Vagina (tissue), 2 donors: ENCODE results near the gene PRSS22. TPM values are rescaled to one million over a fixed set of nuclear protein-coding genes. Genes with fewer than 3 reads are reported as not detected.

Experiments
- DNase-seq, 2 donors: peaks; one replicate each; pipeline ENCODE4 v3.0.0-alpha.2; 2017; ENCODE audit errors: extremely low spot score in 2 of 2
- H3K27ac ChIP-seq: fragments of 200-600 bp; sonication (generic); one replicate; pipeline ENCODE4 v1.5.1; 2019
- H3K27me3 ChIP-seq: fragments of 200-600 bp; sonication (generic); one replicate; pipeline ENCODE4 v1.5.1; 2019
- H3K36me3 ChIP-seq, 2 donors: fragments of 200-600 bp; sonication (generic); one replicate each; pipeline ENCODE4 v1.5.1; 2017 to 2019
- H3K4me1 ChIP-seq: fragments of 200-600 bp; sonication (generic); one replicate; pipeline ENCODE4 v1.5.1; 2019
- H3K4me3 ChIP-seq, 2 donors: fragments of 200-600 bp; sonication (generic); 1 replicate in 1 of 2; 2 replicates in 1 of 2; pipeline ENCODE4 v1.5.1; 2016 to 2019
- H3K9me3 ChIP-seq: fragments of 200-600 bp; sonication (generic); one replicate; pipeline ENCODE4 v1.5.1; 2019
- CTCF ChIP-seq, 3 experiments: fragments of 450-650 bp in 2 of 3; fragments of 200-600 bp in 1 of 3; sonication (generic) in 1 of 3; IDR thresholded peaks; one replicate each; pipeline ENCODE4 v1.5.1; 2017 to 2019; ENCODE audit warnings: antibody characterized with exemption in 3 of 3, mild to moderate bottlenecking in 2 of 3, moderate library complexity in 2 of 3
- POLR2A ChIP-seq, 2 donors: fragments of 450-650 bp; IDR thresholded peaks; one replicate each; pipeline ENCODE4 v1.6.1; 2017; ENCODE audit warnings: antibody characterized with exemption in 2 of 2, mild to moderate bottlenecking in 2 of 2, moderate library complexity in 2 of 2
- POLR2AphosphoS5 ChIP-seq, 2 donors: sonication (generic); formaldehyde crosslinking; IDR thresholded peaks; one replicate each; pipeline ENCODE4 v1.9.0; 2017; ENCODE audit warnings: antibody characterized with exemption in 2 of 2, mild to moderate bottlenecking in 2 of 2, low read depth in 1 of 2; ENCODE audit not compliant: insufficient read depth in 1 of 2
- intact Hi-C: fragments of 100-400 bp; cut with DNase I; formaldehyde crosslinking; loops from one replicate; pipeline ENCODE4 v1.15.1; 2023
- total RNA-seq: library from RNA; depleted of rRNA; stranded (reverse); fragments of >200 nt; gene quantifications from one replicate; pipeline ENCODE4 v1.2.3, GENCODE V29; 2016

The PRSS22 gene
- total RNA-seq, 1 donor from 2014 or later, result 38.8 TPM

- no peak overlapping the region for H3K4me3 ChIP-seq
- no peaks in the 10 kb centered on the region for H3K9me3 ChIP-seq
- no peak for TF ChIP-seq POLR2A (IDR thresholded peaks at IDR 0.05)
- no peak for TF ChIP-seq POLR2AphosphoS5 (IDR thresholded peaks at IDR 0.05; ENCODE audit: insufficient read depth in 1 of 2, low read depth in 1 of 2)
- TF ChIP-seq CTCF (IDR thresholded peaks at IDR 0.05), result no peak
- no peaks in the 10 kb centered on the region for H3K36me3 ChIP-seq
- H3K27ac ChIP-seq, result no peak overlapping the region
- peaks cover 23% of the 10 kb centered on the region for H3K4me1 ChIP-seq
- no peak for DNase-seq
- no peaks in the 10 kb centered on the region for H3K27me3 ChIP-seq
- intact Hi-C loops, result loop anchor here (10.0 kb wide), 1 partner anchor 645 kb away; no protein-coding TSS in a partner anchor
Observed at GRCh38 chr16:2839650-2840450, 18.1 kb downstream of the PRSS22 start.

- no peak for DNase-seq
- no peaks in the 10 kb centered on the region for H3K27me3 ChIP-seq
Observed at GRCh38 chr16:2838928-2839327, 19.0 kb downstream of the PRSS22 start.

GRCh38 chr16:2836646-2837508 is 21.1 kb downstream of the PRSS22 start:
- intact Hi-C loops, result loop anchor here (10.0 kb wide), 1 partner anchor 648 kb away; no protein-coding TSS in a partner anchor
- H3K27me3 ChIP-seq, result no peaks in the 10 kb centered on the region

More at GRCh38 chr16:2838928-2839327, 19.0 kb downstream of the PRSS22 start:
- H3K4me3 ChIP-seq, result no peak overlapping the region
- H3K9me3 ChIP-seq, result no peaks in the 10 kb centered on the region
- intact Hi-C loops, result loop anchor here (10.0 kb wide), 1 partner anchor 646 kb away; no protein-coding TSS in a partner anchor
- no peaks in the 10 kb centered on the region for H3K36me3 ChIP-seq
- H3K4me1 ChIP-seq, result peaks cover 23% of the 10 kb centered on the region
- no peak overlapping the region for H3K27ac ChIP-seq
- TF ChIP-seq CTCF (IDR thresholded peaks at IDR 0.05) (peak in 2 of 3 experiments; percentile 29 to 63), POLR2AphosphoS5 (IDR thresholded peaks at IDR 0.05; ENCODE audit: insufficient read depth in 1 of 2, low read depth in 1 of 2) (no peak), POLR2A (IDR thresholded peaks at IDR 0.05) (no peak)

More at GRCh38 chr16:2836646-2837508, 21.1 kb downstream of the PRSS22 start:
- TF ChIP-seq POLR2A (IDR thresholded peaks at IDR 0.05) (no peak), CTCF (IDR thresholded peaks at IDR 0.05) (no peak), POLR2AphosphoS5 (IDR thresholded peaks at IDR 0.05; ENCODE audit: insufficient read depth in 1 of 2, low read depth in 1 of 2) (no peak)
- Histone ChIP-seq H3K4me1 (peaks cover 15% of the 10 kb centered on the region), H3K4me3 (no peak overlapping the region), H3K27ac (no peak overlapping the region), H3K36me3 (no peaks in the 10 kb centered on the region), H3K9me3 (no peaks in the 10 kb centered on the region)
- no peak for DNase-seq
